Hematopoietic multipotent progenitor cell treated with erythropoietin and hydrocortisone succinate and interleukin-3 and kit ligand, for 17 days (in vitro differentiated cells): ENCODE measurements around the gene RTP3.

Source experiments
- DNase-seq: peaks from one replicate; pipeline ENCODE4 v3.0.0-alpha.2; 2015; ENCODE audit warnings: low spot score

RTP3 gene

DNA sequence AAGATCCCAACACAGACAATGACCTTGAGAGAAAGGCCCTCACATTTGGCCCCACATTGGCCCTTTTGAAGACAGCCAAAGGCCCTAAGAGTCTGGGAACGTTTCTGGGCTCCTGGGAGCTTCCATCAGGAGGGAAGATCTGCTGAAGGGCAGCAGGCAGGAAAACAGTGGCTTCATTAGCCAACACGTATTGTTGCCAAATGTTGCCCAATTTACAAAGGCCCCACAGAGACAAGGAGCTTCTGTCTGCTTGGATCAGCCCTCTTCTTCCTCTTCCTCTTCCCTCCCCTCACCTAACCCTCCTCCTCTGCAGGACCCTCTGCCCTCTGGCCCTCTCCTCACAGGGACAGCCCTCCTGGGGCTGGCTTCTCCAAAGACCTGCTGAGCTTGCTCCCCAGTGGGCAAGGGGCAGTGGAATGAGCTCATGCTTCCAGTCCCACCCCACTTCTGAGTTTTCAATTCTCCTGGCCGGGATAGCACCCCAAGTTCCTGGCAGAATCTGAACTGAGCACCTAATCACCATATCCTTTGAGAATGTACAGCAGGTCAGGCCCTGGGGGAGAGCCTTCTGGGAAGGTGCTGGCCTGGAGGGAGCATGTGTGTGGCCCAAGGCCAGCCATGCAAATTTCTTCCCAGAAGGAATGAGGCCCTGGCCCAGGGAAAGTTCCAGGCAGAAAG is 28.0 kb upstream of the RTP3 start:
- DNase-seq, result no peak

DNA sequence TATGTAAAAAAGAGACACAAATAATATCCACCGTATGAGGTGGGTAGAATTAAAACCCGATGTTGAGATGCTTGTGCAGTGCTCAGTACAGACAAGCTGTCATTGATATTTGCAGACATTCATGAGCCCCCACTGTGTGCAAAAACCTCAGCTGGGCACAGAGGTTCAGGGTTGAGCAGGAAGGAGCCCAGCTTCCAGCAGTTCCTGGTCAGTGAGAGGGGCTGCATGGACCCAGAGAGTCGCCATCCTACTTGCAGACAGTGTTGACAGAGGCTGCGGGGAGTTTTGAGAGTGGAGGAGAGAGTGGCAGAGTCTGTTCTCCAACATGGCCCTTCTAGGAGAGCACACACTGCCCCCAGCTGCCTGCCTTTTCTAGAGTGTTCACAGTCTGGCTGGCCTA is 26.9 kb upstream of the RTP3 start:
- DNase-seq, result no peak

DNA sequence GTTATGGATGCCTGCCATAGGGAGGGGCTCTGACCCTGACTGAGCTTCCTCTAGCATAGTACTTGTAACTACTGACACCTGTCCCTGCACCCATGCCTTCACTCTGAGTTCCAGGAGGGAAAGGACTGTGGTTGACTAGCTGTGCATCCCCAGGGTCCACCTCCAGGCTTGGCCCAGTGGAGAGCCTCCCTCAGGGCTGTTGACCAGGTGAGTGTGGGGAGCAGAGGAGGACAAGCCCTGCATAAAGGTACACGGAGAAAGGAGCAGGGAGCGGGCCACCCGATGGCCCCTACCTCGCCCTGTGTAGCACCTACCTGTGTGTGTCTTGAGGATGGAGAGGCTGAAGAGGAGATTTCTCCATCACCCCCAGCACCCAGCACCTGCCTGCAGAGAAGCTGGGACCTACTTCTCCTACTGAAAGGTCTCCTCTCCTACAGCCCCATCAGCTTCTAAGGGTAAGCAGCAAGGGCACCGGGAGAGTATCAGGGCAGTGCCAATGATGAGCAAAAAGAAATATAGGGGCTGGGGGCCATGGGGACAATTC is 26.3 kb upstream of the RTP3 start:
- DNase-seq, result no peak

- no peak for DNase-seq
Measured at GRCh38 chr3:46472736-46473135, 25.0 kb upstream of the RTP3 start.

DNA sequence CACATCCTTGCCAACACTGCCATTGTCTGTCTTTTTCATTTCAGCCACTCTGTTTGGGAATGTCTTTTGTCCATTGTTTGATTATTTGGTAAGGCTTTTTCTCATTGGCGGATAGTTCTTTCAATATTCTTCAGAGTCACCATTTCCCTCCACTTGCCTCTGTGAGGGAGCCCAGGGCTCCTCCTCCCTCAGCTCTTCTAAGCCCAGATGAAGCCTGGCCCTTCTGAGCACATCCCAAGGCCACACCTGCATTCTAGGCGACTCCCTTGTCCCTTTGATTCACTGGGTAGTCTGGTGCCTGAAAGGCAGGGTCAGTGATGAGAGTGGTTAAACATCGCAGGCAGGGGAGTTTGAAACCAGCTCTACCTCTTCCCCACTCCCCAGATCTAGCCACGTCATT is 20.6 kb upstream of the RTP3 start:
- no peak for DNase-seq

DNA sequence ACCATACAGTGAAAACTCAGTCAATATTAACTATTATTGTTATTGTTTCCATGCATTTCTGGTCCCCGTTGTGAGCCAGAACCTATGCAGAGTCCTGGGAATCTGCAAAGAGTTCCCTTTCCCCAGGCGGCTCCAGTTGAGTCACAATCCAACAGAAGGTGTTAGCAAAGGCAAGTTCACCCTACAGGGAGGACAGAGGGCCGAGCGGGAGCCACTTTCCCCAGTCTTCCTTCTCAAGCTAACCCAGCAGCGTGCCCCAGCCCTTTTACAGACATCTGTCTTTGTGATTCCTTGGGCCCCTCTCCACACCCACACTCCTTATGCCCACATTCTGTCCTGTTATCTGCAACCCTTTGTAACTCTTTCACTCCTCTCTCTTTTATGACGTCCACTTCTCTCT is 20.0 kb upstream of the RTP3 start:
- DNase-seq, result no peak

DNA sequence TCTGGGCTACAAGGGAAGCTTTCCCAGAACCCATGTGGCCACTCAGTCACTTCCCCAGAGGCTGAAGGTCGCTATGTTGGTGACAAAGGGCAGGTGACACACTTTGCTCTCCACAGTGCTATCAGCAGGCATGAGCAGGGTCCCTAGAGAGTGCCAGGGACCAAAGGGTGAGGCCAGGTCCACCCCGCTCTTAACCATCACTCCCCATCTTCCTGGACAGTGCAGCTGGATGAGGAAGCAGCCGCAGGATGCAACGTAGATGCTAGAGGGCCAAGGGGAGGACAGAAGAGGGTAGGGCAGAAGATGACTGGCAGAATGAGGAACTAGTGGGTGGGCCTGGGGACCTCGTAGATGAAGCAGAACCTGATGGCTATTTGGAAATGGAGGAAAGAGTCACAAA is 19.4 kb upstream of the RTP3 start:
- DNase-seq, result no peak

GRCh38 chr3:46479021-46479420 is 18.8 kb upstream of the RTP3 start:
- DNase-seq, result no peak

- no peak for DNase-seq
Measured at GRCh38 chr3:46479696-46480095, 18.1 kb upstream of the RTP3 start.

DNA sequence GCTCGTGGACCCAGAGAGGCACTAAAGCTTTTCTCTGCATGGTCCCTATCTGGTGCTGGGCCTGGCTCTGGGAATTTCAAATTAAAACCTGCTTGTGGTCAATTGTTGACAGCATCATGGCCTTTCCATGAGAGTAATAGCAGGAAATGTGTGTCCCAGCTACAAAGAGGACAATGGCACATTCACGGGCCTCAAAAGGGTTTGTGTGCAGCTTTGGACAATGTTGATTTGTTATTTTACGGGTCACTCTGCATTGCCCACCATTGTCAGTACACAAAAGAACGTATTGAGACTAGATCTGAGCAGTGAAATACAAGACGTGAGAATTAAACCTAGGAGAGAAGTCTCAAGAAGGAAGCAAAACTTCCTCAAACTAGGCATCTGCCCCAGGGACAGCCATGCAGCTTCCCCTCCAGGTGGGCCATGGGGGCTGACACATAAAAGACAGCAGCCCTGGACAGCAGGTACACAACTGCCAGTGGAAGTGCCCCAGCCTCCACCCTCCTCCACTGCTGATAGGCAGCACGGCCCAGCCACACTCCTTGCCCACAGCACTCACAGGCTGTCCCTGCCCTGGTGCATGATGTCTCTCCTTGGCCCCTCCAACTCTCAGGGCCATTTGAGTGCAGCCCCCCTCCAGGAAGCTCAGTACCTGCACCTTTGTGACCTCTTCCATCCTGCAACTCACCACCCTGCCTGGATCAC is 17.1 kb upstream of the RTP3 start:
- DNase-seq, result no peak

DNA sequence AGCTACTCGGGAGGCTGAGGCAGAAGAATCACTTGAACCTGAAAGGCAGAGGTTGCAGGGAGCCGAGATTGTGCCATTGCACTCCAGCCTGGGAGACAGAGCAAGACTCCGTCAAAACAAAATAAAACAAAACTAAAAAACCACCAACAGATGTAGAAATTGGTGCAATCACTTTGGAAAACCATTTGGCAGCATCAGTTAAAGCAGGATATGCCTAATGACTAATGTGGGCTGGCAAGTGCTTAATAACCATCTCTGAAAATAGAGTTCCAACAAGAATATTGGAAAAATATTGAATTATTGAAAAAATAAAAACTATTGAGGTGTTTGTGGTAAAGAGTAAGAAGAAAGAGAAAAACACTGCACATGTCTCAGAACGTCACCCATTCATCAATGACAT is 16.1 kb upstream of the RTP3 start:
- no peak for DNase-seq

- no peak for DNase-seq
Measured at GRCh38 chr3:46482632-46483350, 15.0 kb upstream of the RTP3 start.

- DNase-seq, result peak; percentile 31
Measured at GRCh38 chr3:46483825-46484224, 14.0 kb upstream of the RTP3 start.

- no peak for DNase-seq
Measured at GRCh38 chr3:46484388-46484787, 13.4 kb upstream of the RTP3 start.

- no peak for DNase-seq
Measured at GRCh38 chr3:46484911-46485778, 12.6 kb upstream of the RTP3 start.

DNA sequence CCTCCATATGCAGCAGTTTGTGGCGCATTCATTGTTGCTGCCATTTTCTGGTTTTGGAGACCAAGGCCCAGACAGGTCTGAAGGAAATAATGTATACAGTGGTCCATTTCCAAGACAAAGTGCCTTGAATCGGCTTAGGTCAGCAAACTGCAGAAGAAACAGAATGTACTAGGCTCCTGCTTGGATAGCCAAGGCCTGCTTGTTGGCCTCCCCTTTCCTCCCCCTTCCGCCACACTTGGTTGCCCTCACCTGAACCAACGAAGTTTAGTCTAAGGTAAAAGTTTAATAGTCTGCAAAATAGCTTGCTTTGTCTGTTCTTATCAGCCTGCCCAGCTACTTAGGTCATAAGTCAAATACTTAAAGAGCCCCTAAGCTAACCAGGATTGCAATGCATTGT is 12.0 kb upstream of the RTP3 start:
- DNase-seq, result no peak

DNA sequence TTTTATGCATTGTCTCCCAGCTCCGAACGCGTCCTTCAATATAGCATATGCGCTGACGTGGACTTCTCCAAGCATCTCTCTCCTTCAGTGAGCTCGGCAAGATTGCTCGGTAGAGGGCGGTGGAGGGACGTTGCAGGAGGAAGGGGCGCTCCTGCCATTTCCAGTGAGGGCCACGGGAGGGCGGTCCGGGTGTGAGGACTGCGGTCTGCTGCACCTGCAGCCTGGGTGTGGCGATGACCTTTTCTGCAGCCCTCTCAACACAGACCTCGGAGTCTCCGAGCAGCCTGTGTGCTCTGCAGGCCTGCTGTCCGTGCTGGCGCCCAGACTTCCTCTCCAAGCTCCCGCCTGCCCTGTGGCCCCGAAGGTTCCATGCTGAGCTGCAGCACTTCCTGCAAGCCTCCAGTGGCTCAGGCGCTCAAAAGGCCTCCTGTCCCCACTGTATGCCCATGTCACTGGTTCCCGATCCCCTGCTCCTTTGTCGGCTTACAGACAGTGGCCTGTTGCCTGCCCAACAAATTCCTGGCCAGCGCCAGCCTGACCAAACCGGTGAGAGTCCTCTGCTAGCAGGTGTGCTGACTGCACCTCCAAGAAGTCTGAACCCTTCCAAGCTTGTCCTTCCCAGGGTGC is 8.9 kb upstream of the RTP3 start:
- DNase-seq, result peak; percentile 93

DNA sequence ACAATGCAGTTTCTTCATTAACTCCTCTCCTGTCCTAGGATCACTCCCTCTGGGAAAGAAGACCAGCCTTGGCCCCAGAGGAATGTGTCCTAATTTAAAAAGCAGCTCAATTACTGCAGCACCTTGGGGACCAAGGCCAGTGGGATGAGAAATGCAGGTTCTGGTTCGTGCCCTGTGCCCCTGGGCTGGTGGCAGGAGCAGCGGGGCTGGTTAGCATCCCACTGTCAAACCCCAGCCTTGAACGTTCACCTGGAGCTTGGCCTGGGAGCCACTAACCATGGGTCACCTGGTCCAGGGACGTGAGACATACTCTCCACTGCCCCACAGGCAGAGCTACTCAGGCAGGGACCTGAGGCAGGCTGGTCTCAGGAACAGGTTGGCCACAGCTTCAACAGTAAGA is 8.4 kb upstream of the RTP3 start:
- DNase-seq, result no peak

DNA sequence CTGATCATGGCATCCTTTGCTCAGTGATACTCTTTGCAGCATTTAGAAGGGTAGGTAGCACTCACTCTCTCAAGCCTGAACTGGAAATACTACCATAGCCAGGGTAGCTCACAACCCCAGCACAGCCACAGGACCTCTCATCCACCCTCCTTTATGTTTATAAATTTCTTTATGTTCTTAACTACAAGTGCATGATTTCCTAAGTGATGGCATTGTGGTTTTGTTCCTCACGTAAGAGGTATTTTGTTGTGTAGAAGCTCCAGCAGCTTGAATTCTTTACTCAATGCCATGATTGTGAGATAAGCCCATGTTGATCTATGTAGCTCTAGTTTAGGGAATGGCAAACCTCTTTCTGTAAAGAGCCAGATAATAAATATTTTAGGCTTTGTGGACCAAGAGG is 7.9 kb upstream of the RTP3 start:
- DNase-seq, result no peak

DNA sequence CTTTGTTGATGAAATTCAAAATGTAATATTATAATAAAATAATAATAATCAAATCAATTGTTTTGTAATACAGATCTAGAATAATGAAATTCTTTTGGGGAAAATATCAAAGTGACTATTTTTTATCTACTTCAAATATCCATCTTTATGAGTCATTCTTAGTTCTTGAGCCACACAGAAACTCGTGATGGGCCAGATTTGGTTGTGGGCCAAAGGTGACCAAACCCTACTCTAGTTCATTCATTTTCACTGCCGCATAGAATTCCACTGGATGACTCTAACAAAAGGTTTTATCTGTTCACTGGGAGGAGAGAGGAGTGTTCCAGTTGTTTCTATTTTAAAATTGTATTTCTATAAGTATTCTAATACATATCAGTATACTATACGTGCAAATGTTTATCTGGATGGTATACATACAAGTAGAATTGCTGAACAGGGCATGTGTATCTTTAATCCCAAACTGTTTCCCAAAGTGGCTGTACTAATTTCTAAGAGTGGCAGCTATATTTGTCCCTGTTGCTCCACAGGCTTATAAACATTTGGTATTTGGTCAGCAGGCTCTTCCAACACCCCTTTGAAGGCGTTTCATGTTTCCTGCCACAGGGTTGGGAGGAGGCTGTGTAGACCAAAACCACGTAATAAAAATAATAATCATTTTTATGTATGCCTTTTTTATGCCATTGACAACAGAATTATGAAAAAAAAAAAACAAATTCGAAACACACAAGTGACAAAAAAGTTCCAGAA is 7.3 kb upstream of the RTP3 start:
- no peak for DNase-seq
